ENCODE results near the gene BHLHA9.

BHLHA9 gene

GRCh38 chr17:1256699-1257098 lies 13.5 kb upstream of the BHLHA9 start:
- no peak for DNase-seq (ENCODE audit: low spot score)

GRCh38 chr17:1260086-1260769 lies 10.0 kb upstream of the BHLHA9 start:
- no peak for DNase-seq (ENCODE audit: low spot score)

- DNase-seq (ENCODE audit: low spot score) = no peak
These were observed 9.5 kb upstream of the BHLHA9 start for GRCh38 chr17:1260770-1261161.

- no peak for DNase-seq (ENCODE audit: low spot score)
These were observed 6.0 kb upstream of the BHLHA9 start for GRCh38 chr17:1264196-1264595.

GRCh38 chr17:1267471-1267943 lies 2.7 kb upstream of the BHLHA9 start:
- DNase-seq (ENCODE audit: low spot score) = no peak

GRCh38 chr17:1271030-1271423 lies 783 bp downstream of the BHLHA9 start:
- DNase-seq (ENCODE audit: low spot score) = no peak

- no peak for DNase-seq (ENCODE audit: low spot score)
These were observed 1.2 kb downstream of the BHLHA9 start for GRCh38 chr17:1271441-1271840.

- no peak for DNase-seq (ENCODE audit: low spot score)
These were observed 2.5 kb downstream of the BHLHA9 start for GRCh38 chr17:1272701-1273100.

GRCh38 chr17:1273492-1274244 lies 3.4 kb downstream of the BHLHA9 start:
- DNase-seq (ENCODE audit: low spot score) = no peak

GRCh38 chr17:1274245-1274608 lies 4.0 kb downstream of the BHLHA9 start:
- no peak for DNase-seq (ENCODE audit: low spot score)

GRCh38 chr17:1275205-1275961 lies 5.1 kb downstream of the BHLHA9 start:
- no peak for DNase-seq (ENCODE audit: low spot score)

GRCh38 chr17:1275962-1276736 lies 5.9 kb downstream of the BHLHA9 start:
- DNase-seq (ENCODE audit: low spot score) = no peak

GRCh38 chr17:1280652-1281051 lies 10.4 kb downstream of the BHLHA9 start:
- no peak for DNase-seq (ENCODE audit: low spot score)

GRCh38 chr17:1286379-1287106 lies 16.3 kb downstream of the BHLHA9 start:
- DNase-seq (ENCODE audit: low spot score) = no peak

- no peak for DNase-seq (ENCODE audit: low spot score)
These were observed 19.5 kb downstream of the BHLHA9 start for GRCh38 chr17:1289695-1290094.

GRCh38 chr17:1290676-1291075 lies 20.4 kb downstream of the BHLHA9 start:
- DNase-seq (ENCODE audit: low spot score) = no peak

- no peak for DNase-seq (ENCODE audit: low spot score)
These were observed 24.0 kb downstream of the BHLHA9 start for GRCh38 chr17:1294157-1294717.

GRCh38 chr17:1298606-1299005 lies 28.4 kb downstream of the BHLHA9 start:
- no peak for DNase-seq (ENCODE audit: low spot score)

GRCh38 chr17:1299552-1300370 lies 29.5 kb downstream of the BHLHA9 start:
- no peak for DNase-seq (ENCODE audit: low spot score)

GRCh38 chr17:1300371-1300905 lies 30.2 kb downstream of the BHLHA9 start:
- no peak for DNase-seq (ENCODE audit: low spot score)

Data from putamen (tissue), 1 donor.